HG03571 (cell line): ENCODE measurements around the gene POLR1A.

Source experiments
- ATAC-seq: cut with Tn5 transposase; IDR thresholded peaks from one replicate; pipeline ENCODE4 v1.9.1; 2021; ENCODE audit not compliant: unreplicated experiment

POLR1A gene

DNA sequence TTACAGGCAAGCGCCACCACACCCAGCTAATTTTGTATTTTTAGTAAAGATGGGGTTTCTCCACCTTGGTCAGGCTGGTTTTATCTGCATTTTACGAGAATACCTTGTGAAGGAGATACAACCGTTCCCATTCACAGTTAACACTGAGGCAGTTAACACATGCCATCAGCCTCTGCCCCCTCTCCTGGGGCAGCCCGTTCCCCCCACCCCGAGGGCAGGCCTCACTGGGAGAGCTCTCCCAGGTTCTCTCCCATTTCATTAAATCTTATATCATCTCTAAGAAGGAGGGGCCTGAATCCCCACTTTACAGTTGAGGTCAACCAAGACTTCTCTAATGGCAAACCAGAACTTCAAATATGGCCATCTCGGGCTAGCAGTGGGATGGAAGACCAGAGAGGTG lies 121.9 kb downstream of the POLR1A start:
- ATAC-seq: no peak

DNA sequence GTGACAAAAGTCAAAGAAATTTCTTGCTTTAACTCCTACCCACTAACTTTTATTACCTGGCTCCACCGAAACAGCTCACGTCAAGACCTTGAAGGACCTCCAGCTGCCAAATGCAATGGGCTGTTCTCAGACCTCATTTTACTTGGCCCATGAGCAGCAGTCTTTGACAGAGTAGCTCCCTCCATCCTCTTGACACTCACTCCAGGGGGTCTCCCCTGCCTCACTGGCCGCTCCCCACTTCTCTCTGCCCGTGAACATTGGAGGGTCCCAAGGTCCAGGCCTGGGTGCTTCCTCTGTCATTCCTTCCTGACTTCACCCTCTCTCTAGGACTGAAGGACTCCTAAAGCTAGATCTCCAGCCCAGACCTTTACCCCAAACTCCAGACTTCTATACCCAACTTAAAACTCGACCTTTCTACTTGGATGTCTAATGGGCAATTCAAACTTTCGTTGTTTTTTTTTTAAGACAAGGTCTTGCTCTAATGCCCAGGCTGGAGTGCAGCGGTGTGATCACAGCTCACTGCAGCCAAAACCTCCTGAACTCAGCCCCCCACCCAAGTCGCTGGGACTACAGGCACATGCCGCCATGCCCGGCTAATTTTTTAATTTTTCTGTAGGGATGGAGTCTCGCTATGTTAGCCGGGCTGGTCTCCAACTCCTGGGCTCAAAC lies 124.0 kb downstream of the POLR1A start:
- ATAC-seq: no peak

DNA sequence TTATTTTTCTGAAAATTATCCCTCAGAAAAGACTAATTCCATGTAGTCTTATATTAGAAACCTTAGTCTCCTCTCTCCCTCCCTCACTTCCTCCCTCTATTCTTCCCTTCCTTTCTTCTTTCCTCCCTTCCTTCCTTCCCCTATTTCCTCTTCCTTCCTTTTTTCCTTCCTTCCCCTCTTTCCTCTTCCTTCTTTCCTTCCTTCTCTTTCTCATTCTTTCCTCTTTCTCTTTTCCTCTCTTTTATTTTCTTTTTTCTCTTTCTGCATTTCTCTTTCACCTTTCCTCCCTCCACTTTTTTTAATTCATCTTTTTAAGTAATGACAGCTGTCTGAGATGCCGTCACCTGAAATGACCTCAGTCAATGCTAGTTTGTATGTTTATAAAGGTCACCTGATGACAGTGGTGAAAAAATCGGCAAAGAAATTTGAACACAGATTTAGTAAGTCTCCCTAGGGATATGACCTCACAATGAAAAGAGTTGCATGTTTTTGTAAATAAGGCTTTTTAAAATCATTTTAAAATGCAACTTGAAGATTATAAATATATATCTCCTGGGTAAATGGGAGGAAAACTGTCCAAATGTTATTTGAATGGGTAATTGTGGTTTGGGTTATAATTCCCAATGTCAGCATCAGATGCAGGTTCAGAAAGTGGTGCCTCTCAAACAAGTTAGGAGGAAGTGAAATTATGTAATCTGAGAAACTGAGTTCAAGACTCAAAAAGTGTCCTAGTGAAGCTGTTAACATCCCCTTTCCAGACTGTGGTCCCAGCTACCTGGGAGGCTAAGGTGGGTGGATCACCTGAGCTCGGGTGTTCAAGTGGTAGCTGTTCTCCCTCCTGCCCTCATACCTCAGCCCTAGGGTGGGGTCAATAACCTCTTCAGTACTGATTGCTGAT lies 126.6 kb downstream of the POLR1A start:
- no peak for ATAC-seq

DNA sequence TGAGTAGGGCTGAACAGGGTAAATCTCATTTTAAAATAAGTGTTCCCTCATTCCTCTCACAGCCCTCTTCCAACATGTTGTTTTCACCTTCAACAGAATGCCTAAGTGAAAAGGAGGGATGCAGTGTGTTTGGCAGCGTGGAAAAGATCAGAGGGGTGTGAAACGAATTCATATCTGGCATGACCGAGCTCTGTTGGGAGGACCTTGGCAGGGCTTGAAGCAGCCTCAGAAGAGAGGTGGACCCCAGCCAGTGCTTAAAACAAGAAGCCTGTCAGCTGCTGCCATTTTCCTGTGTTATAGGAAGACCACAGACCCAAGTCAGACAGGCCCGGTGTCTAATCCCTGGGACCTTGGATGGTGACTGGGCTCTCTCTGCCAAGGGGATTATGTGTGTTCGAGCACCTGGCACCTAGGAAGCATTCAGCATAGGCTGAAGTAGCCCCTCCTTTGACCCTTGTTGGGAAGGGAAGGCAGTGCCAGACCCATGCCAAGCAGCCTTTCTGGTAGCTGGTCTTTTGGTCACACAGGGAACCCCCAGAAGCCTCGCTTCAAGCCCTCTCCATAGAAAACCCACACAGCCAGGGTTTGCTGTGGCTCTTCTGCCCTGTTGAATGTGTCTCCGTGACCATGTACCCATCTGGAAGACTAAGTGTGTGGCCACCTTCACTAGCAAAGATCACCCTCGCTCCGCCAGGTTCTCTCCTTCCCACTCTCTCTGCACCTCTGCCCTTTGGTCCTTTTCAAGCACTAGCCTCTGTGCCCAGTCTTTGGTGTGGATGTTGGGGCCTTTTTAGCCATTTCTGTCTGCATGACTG lies 129.4 kb downstream of the POLR1A start:
- ATAC-seq: no peak

DNA sequence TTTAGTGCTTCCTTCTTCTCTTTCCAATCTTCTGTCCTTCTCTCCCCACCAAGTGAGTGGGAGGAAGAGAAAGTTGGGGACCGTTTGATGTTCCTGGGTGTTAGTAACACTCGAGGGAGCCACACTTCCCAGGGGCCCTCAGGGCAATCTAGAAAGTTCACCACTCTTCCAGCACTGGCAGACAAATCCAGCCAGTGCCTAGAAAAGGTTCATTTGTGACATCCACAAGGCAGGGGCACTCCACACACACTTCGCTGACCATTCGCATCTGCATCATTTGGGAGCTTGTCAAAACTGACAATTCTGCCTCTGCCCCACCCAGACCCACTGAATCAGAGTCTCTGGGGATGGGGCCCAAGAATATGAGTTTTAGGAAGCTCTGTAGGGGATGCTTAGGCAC lies 130.1 kb downstream of the POLR1A start:
- ATAC-seq: no peak

DNA sequence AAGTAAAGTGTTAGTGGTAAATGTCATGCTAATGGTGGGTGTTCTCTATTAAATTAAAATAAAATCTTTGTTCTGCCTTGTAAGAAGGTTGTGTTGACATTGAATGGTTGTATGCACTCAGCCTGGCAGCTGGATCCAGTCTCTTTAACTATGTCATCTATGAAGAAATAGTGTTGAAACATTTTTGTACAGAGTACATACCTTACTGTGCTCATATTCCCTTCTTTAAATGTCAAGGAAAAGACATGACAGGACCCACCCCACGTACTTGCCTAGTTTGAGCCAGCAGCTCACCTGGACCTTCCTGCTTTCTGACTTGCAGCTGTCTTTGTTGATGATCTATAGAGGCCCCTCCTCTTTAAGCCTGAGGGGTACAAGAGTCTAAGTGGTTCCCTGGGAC lies 131.3 kb downstream of the POLR1A start:
- ATAC-seq: no peak

DNA sequence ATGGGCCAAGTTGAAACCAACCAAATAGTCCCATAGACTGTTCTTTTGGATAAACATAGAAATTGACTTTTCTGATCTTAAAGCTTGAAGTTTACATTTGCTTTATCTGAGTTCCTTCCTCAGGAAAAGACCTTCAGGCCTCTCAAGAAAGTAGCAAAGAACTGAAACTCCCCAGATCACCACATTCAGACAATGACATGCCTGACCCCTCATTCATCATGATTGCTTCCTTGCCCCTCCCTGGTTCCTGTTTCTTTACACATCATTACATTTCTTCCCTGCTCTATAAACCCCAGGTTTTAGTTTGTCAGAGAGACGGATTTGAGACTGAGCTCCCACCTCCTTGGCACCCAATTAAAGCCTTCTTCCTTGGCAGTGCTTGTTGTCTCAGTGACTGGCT lies 133.3 kb downstream of the POLR1A start:
- ATAC-seq: no peak

DNA sequence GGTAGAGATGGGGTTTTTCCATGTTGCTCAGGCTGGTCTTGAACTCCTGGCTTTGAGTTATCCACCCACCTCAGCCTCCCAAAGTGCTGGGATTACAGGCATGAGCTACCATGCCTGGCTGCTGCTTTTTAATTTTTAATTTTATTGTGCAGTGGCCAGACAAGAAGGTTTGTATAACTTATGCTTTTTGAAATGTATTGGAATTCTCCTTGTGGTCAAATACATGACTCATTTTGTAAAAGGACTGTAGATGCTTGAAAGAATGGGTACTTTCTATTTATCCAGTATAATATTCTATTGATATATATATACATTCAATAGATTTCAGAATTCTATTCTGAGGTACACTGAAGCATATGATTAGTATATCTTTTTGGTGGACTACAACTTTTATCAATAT lies 134.3 kb downstream of the POLR1A start:
- no peak for ATAC-seq
